Spleen (tissue), 7 donors: ENCODE results near the gene DDX17.

Experiments used
- CTCF ChIP-seq, 11 experiments: fragments of 200-600 bp in 7 of 11; fragments of 450-650 bp in 4 of 11; sonication (generic) in 4 of 11; IDR thresholded peaks in 8 of 11; conservative IDR thresholded peaks in 3 of 11; 1 replicate in 7 of 11; 2 replicates in 4 of 11; pipeline versions ENCODE4 v1.4.0 to v1.8.0; 2016 to 2021; ENCODE audit warnings: antibody characterized with exemption in 11 of 11, inconsistent platforms in 4 of 11, mild to moderate bottlenecking in 1 of 11
- POLR2A ChIP-seq, 3 donors: fragments of 450-650 bp; IDR thresholded peaks; one replicate each; pipeline ENCODE4 v1.5.1; 2017; ENCODE audit warnings: antibody characterized with exemption in 3 of 3, mild to moderate bottlenecking in 1 of 3
- donor health status: DM: no; HTN: no; CAD: no; lungs with moderate emphysema.
- donor health status: DM: no; HTN: no; CAD: no.
- donor health status: DM: no; HTN: no; CAD: no.

- TF ChIP-seq CTCF (IDR thresholded peaks at IDR 0.05 in 8 of 11, conservative IDR thresholded peaks at IDR 0.05 in 3 of 11) (no peak), POLR2A (IDR thresholded peaks at IDR 0.05) (no peak)
Observed at GRCh38 chr22:38440747-38441350, 65.3 kb downstream of the DDX17 start.
